H1 (cell line): Measurements from ENCODE around the gene DSCAM. TPM values are rescaled to one million over a fixed set of nuclear protein-coding genes. Genes with fewer than 3 reads are reported as not detected.

Source experiments
- CTCF ChIA-PET: fragments of 300-600 bp; sonication (Branson Sonifier 250); formaldehyde crosslinking; loops from one replicate; lab custom pipeline; 2021; ENCODE audit not compliant: partially characterized antibody; lab: Charles Lee
- POLR2A ChIA-PET: fragments of 300-600 bp; sonication (Branson Sonifier 250); formaldehyde crosslinking; loops from one replicate; lab custom pipeline; 2021; ENCODE audit warnings: inconsistent platforms; ENCODE audit not compliant: partially characterized antibody; lab: Charles Lee
- DNase-seq, 2 experiments: peaks; one replicate each; pipeline versions ENCODE4 v3.0.0 to v3.0.0-alpha.2; 2010 to 2022; ENCODE audit warnings: low spot score in 2 of 2, low read depth in 1 of 2, mixed read lengths in 1 of 2
- FAIRE-seq: peaks from 2 replicates; lab custom pipeline; 2011; peaks lifted over from hg19 to GRCh38; lab: Jason Lieb, UNC
- H2AFZ ChIP-seq: 2 replicates; pipeline ENCODE4 v1.8.1; 2012; ENCODE audit warnings: low read length, inconsistent platforms
- H2AK5ac ChIP-seq: 2 replicates; pipeline ENCODE4 v1.6.1; 2013; ENCODE audit warnings: low read depth, low read length
- H2BK120ac ChIP-seq: replicated peaks from 2 replicates; pipeline ENCODE3; 2013; ENCODE audit warnings: low read depth, low read length, inconsistent platforms
- H2BK12ac ChIP-seq: 2 replicates; pipeline ENCODE4 v1.6.1; 2013; ENCODE audit warnings: low read depth, low read length
- H2BK15ac ChIP-seq: 2 replicates; pipeline ENCODE4 v1.6.1; 2013; ENCODE audit warnings: low read length
- H2BK20ac ChIP-seq: 2 replicates; pipeline ENCODE4 v1.6.1; 2013; ENCODE audit warnings: low read length
- H2BK5ac ChIP-seq: 2 replicates; pipeline ENCODE4 v1.6.1; 2013; ENCODE audit warnings: low read depth, low read length
- H3K14ac ChIP-seq: 2 replicates; pipeline ENCODE4 v1.6.1; 2013; ENCODE audit warnings: inconsistent platforms; ENCODE audit not compliant: insufficient read length
- H3K18ac ChIP-seq: 2 replicates; pipeline ENCODE4 v1.6.1; 2013; ENCODE audit warnings: low read length; ENCODE audit errors: extremely low read depth
- H3K23ac ChIP-seq: 2 replicates; pipeline ENCODE4 v1.6.1; 2013; ENCODE audit warnings: inconsistent platforms; ENCODE audit not compliant: insufficient read length
- H3K23me2 ChIP-seq: 2 replicates; pipeline ENCODE4 v1.6.1; 2013; ENCODE audit warnings: low read depth, low read length
- H3K27ac ChIP-seq: 2 replicates; pipeline ENCODE4 v1.6.1; 2011; ENCODE audit warnings: low read depth, low read length, inconsistent platforms
- H3K27me3 ChIP-seq, 4 experiments: replicated peaks in 1 of 4; 1 replicate in 1 of 4; 2 replicates in 3 of 4; pipeline versions ENCODE4 v1.6.1 to v1.8.1; 2011 to 2013; ENCODE audit warnings: low read length in 3 of 4, mild to moderate bottlenecking in 3 of 4, inconsistent platforms in 2 of 4, mixed read lengths in 2 of 4, moderate library complexity in 1 of 4; ENCODE audit not compliant: control insufficient read depth in 3 of 4, insufficient read depth in 3 of 4; ENCODE audit errors: extremely low read depth in 1 of 4
- H3K36me3 ChIP-seq, 4 experiments: 2 replicates each; pipeline versions ENCODE4 v1.6.1 to v1.8.1; 2011 to 2013; ENCODE audit warnings: mild to moderate bottlenecking in 4 of 4, low read length in 3 of 4, moderate library complexity in 2 of 4, control low read depth in 1 of 4, inconsistent platforms in 1 of 4; ENCODE audit not compliant: insufficient read depth in 4 of 4, control insufficient read depth in 2 of 4
- H3K4ac ChIP-seq: replicated peaks from 2 replicates; pipeline ENCODE3; 2013; ENCODE audit warnings: low read length, low read depth, mixed read lengths, inconsistent platforms; ENCODE audit not compliant: insufficient read length
- H3K4me1 ChIP-seq, 4 experiments: replicated peaks in 1 of 4; 1 replicate in 1 of 4; 2 replicates in 3 of 4; pipeline versions ENCODE4 v1.6.1 to v1.8.1; 2011 to 2013; ENCODE audit warnings: low read length in 3 of 4, inconsistent platforms in 2 of 4, mixed read lengths in 1 of 4; ENCODE audit not compliant: insufficient read depth in 4 of 4, control insufficient read depth in 3 of 4
- H3K4me2 ChIP-seq, 2 experiments: 2 replicates each; pipeline versions ENCODE4 v1.6.1 to v1.8.1; 2011 to 2013; ENCODE audit warnings: low read depth in 2 of 2, low read length in 2 of 2, control low read depth in 1 of 2, inconsistent platforms in 1 of 2, mild to moderate bottlenecking in 1 of 2; ENCODE audit not compliant: insufficient read depth in 1 of 2
- H3K4me3 ChIP-seq, 4 experiments: fragments of 200-600, 300-600 bp in 1 of 4; sonication (generic), shearing (Covaris generic), sonication (Bioruptor Twin) in 1 of 4; 2 replicates each; pipeline versions ENCODE4 v1.5.1 to v1.8.1; 2011 to 2016; ENCODE audit warnings: low read length in 4 of 4, low read depth in 3 of 4, control low read depth in 2 of 4, inconsistent platforms in 2 of 4, mild to moderate bottlenecking in 2 of 4, mixed read lengths in 1 of 4, moderate library complexity in 1 of 4; ENCODE audit not compliant: insufficient read depth in 2 of 4; ENCODE audit errors: extremely low read depth in 1 of 4
- H3K56ac ChIP-seq: replicated peaks from 2 replicates; pipeline ENCODE3; 2013; ENCODE audit warnings: low read depth, mild to moderate bottlenecking, mixed read lengths, low read length, inconsistent platforms; ENCODE audit not compliant: insufficient read length
- H3K79me1 ChIP-seq: 2 replicates; pipeline ENCODE4 v1.6.1; 2013; ENCODE audit warnings: low read depth, low read length, control low read depth
- H3K79me2 ChIP-seq, 2 experiments: 2 replicates each; pipeline versions ENCODE4 v1.6.1 to v1.8.1; 2012 to 2013; ENCODE audit warnings: low read length in 2 of 2, mild to moderate bottlenecking in 2 of 2, inconsistent platforms in 1 of 2; ENCODE audit not compliant: insufficient read depth in 2 of 2, control insufficient read depth in 1 of 2
- H3K9ac ChIP-seq, 4 experiments: replicated peaks in 1 of 4; 1 replicate in 1 of 4; 2 replicates in 3 of 4; pipeline versions ENCODE4 v1.6.1 to v1.8.1; 2011 to 2013; ENCODE audit warnings: low read depth in 3 of 4, low read length in 3 of 4, control low read depth in 2 of 4, mild to moderate bottlenecking in 2 of 4, moderate library complexity in 2 of 4, inconsistent platforms in 1 of 4; ENCODE audit errors: extremely low read depth in 1 of 4
- H3K9me3 ChIP-seq, 2 experiments: 2 replicates each; pipeline versions ENCODE4 v1.6.1 to v1.8.1; 2012 to 2013; ENCODE audit warnings: mild to moderate bottlenecking in 2 of 2, moderate library complexity in 2 of 2, control low read depth in 1 of 2, inconsistent platforms in 1 of 2, low read depth in 1 of 2, low read length in 1 of 2, mixed read lengths in 1 of 2; ENCODE audit not compliant: insufficient read depth in 2 of 2
- H4K20me1 ChIP-seq, 2 experiments: replicated peaks in 1 of 2; 2 replicates each; pipeline versions ENCODE3 to v1.8.1; 2011 to 2013; ENCODE audit warnings: inconsistent platforms in 2 of 2, low read length in 2 of 2, mild to moderate bottlenecking in 1 of 2; ENCODE audit not compliant: insufficient read depth in 2 of 2, control insufficient read depth in 1 of 2
- H4K5ac ChIP-seq: 2 replicates; pipeline ENCODE4 v1.6.1; 2013; ENCODE audit warnings: low read length, low read depth, mixed read lengths, inconsistent platforms; ENCODE audit not compliant: insufficient read length
- H4K8ac ChIP-seq: 2 replicates; pipeline ENCODE4 v1.8.0; 2013; ENCODE audit warnings: mild to moderate bottlenecking, moderate library complexity, low read length, inconsistent platforms; ENCODE audit not compliant: insufficient read depth; ENCODE audit errors: extremely low read depth
- H4K91ac ChIP-seq: replicated peaks from 2 replicates; pipeline ENCODE3; 2013; ENCODE audit warnings: low read length, mixed read lengths, inconsistent platforms; ENCODE audit not compliant: insufficient read length
- MAFK ChIP-seq: IDR thresholded peaks from 2 replicates; pipeline ENCODE4 v1.6.1; 2012; ENCODE audit warnings: low read depth, mild to moderate bottlenecking, improper control_type of control experiment, low read length
- WGBS, 2 experiments: shearing (Covaris generic) in 1 of 2; methylation state at CpG; one replicate each; pipeline versions ENCODE4 v1.1.6 to v1.1.7; 2013 to 2015; ENCODE audit warnings: low lambda C conversion rate in 2 of 2, mixed read lengths in 2 of 2, inconsistent platforms in 1 of 2, low coverage in 1 of 2, missing lambda C conversion rate in 1 of 2; ENCODE audit not compliant: insufficient replicate concordance in 2 of 2, insufficient coverage in 1 of 2, insufficient read length in 1 of 2; ENCODE audit errors: extremely low coverage in 1 of 2, missing lambda C conversion rate in 1 of 2; 5-methylcytosine and 5-hydroxymethylcytosine counted together
- polyA plus RNA-seq, 7 experiments: library from polyadenylated mRNA; depleted of rRNA in 3 of 7; stranded (reverse) in 5 of 7; unstranded in 2 of 7; fragments of >200 nt in 5 of 7; fragments of 200-250 nt in 2 of 7; gene quantifications; 1 replicate in 5 of 7; 2 replicates in 1 of 7; 4 replicates in 1 of 7; pipeline versions ENCODE4 v1.2.1 to v1.2.3, GENCODE V29; 2011 to 2013; ENCODE audit warnings: missing spikeins in 2 of 7, mixed read lengths in 2 of 7
- total RNA-seq: library from RNA; stranded (reverse); fragmentation: NEBNext Ultra II Directional; extraction: Animal tissue kit (Norgen Biotek cat#: 25700); gene quantifications from 2 replicates; pipeline ENCODE4 v1.2.1, GENCODE V29; 2021

Gene DSCAM
- total and polyA plus RNA-seq, 2 of the 8 experiments (the other 6 are each of a cell fraction or from before 2014, with no cell fraction given), result 0.02 to 0.15 TPM

GRCh38 chr21:40169971-40170370 is 677.0 kb downstream of the DSCAM start:
- H3K18ac ChIP-seq, result no peak overlapping the region
- no peak overlapping the region for H3K4me3 ChIP-seq
- ChIA-PET POLR2A (no interaction called here), CTCF (interaction anchor here (0.8 kb wide), 1 partner anchor 18 kb away, joined by 4 read pairs; no protein-coding TSS in a partner anchor)
- H3K27me3 ChIP-seq, result no peaks in the 10 kb centered on the region; a peak in 1 of 7 replicates
- no peak overlapping the region for H2BK120ac ChIP-seq
- no peak overlapping the region for H4K5ac ChIP-seq
- H2AK5ac ChIP-seq, result no peak overlapping the region
- no peak overlapping the region for H2BK15ac ChIP-seq
- no peak for FAIRE-seq
- no peak overlapping the region for H2BK5ac ChIP-seq
- H3K36me3 ChIP-seq, result no peaks in the 10 kb centered on the region
- no peaks in the 10 kb centered on the region for H3K79me2 ChIP-seq
- H3K79me1 ChIP-seq, result no peaks in the 10 kb centered on the region
- no peak overlapping the region for H4K91ac ChIP-seq
- H3K9ac ChIP-seq, result no peak overlapping the region
- DNase-seq, result no peak
- no peak overlapping the region for H2BK12ac ChIP-seq
- peaks cover 0 to 14% (median 11%) of the 10 kb centered on the region in 4 experiments; a peak in 6 of 7 replicates for H3K4me1 ChIP-seq
- no peak overlapping the region for H3K23ac ChIP-seq
- H3K23me2 ChIP-seq, result no peaks in the 10 kb centered on the region; the same call in 1 of the 2 replicates
- no peaks in the 10 kb centered on the region for H4K20me1 ChIP-seq
- no peak overlapping the region for H2BK20ac ChIP-seq
- no peak overlapping the region for H2AFZ ChIP-seq
- WGBS, 2 experiments, result 95% methylated on average over 11 of the region's 11 CpGs; no CpG with 5 or more reads in 1 of the 2 experiments
- no peak overlapping the region for H3K56ac ChIP-seq
- no peak overlapping the region for H3K4ac ChIP-seq
- H3K9me3 ChIP-seq, result no peaks in the 10 kb centered on the region
- no peak overlapping the region for H3K27ac ChIP-seq
- H3K14ac ChIP-seq, result no peak overlapping the region
- no peak overlapping the region for H3K4me2 ChIP-seq
- no peak overlapping the region for H4K8ac ChIP-seq
- no peak for TF ChIP-seq MAFK
